Endothelial cell of umbilical vein (primary cell): Measurements from ENCODE around the gene PCDHGA1. TPM values are rescaled to one million over a fixed set of nuclear protein-coding genes. Genes with fewer than 3 reads are reported as not detected.

Source experiments
- BruUV-seq: library from RNA; stranded (reverse); fragments of 400-500 nt; replicated peaks from 2 replicates; lab custom pipeline; 2021; lab: Mats Ljungman, UMichigan
- CTCF ChIA-PET: fragments of 300-600, 350-600 bp; sonication (Branson Sonifier 250); formaldehyde crosslinking; loops from one replicate; lab custom pipeline; 2021; ENCODE audit warnings: antibody characterized with exemption, inconsistent platforms; lab: Charles Lee
- POLR2A ChIA-PET: fragments of 300-600, 350-600 bp; sonication (Branson Sonifier 250); formaldehyde crosslinking; loops from one replicate; lab custom pipeline; 2021; ENCODE audit warnings: antibody characterized with exemption, inconsistent platforms; lab: Charles Lee
- DNase-seq: peaks from one replicate; pipeline ENCODE4 v3.0.0-alpha.2; 2011; ENCODE audit warnings: low read depth, low spot score
- FAIRE-seq: peaks from 2 replicates; lab custom pipeline; 2011; peaks lifted over from hg19 to GRCh38; lab: Jason Lieb, UNC
- H2AFZ ChIP-seq: 2 replicates; pipeline ENCODE4 v1.6.0; 2012; ENCODE audit warnings: low read depth, low read length, control low read depth, inconsistent platforms
- H3K27ac ChIP-seq: 2 replicates; pipeline ENCODE4 v1.5.1; 2011; ENCODE audit warnings: low read depth, mild to moderate bottlenecking, control low read depth, low read length, moderate library complexity; ENCODE audit not compliant: insufficient read depth
- H3K27me3 ChIP-seq, 2 experiments: 2 replicates each; pipeline versions ENCODE4 v1.6.0 to v1.6.1; 2011; ENCODE audit warnings: low read length in 2 of 2, mixed read lengths in 1 of 2; ENCODE audit not compliant: control insufficient read depth in 2 of 2, insufficient read depth in 2 of 2
- H3K36me3 ChIP-seq, 2 experiments: 2 replicates in 1 of 2; 3 replicates in 1 of 2; pipeline ENCODE4 v1.5.1; 2011; ENCODE audit warnings: low read length in 2 of 2, mild to moderate bottlenecking in 1 of 2, moderate library complexity in 1 of 2; ENCODE audit not compliant: control insufficient read depth in 2 of 2, insufficient read depth in 2 of 2; ENCODE audit errors: extremely low read depth in 1 of 2
- H3K4me1 ChIP-seq: 3 replicates; pipeline ENCODE4 v1.5.1; 2011; ENCODE audit warnings: mild to moderate bottlenecking, low read length; ENCODE audit not compliant: control insufficient read depth, insufficient read depth; ENCODE audit errors: extremely low read depth
- H3K4me2 ChIP-seq: 2 replicates; pipeline ENCODE4 v1.6.1; 2011; ENCODE audit warnings: low read length, control low read depth, mixed read lengths; ENCODE audit not compliant: insufficient read depth
- H3K4me3 ChIP-seq, 3 experiments: fragments of 200-600 bp in 1 of 3; sonication (generic), shearing (Covaris generic) in 1 of 3; replicated peaks in 1 of 3; 2 replicates each; pipeline ENCODE4 v1.5.1; 2011 to 2016; ENCODE audit warnings: control low read depth in 3 of 3, low read length in 3 of 3, mild to moderate bottlenecking in 2 of 3, inconsistent platforms in 1 of 3, low read depth in 1 of 3, moderate library complexity in 1 of 3; ENCODE audit not compliant: insufficient read depth in 1 of 3
- H3K79me2 ChIP-seq: 2 replicates; pipeline ENCODE4 v1.6.0; 2012; ENCODE audit warnings: low read length, inconsistent platforms; ENCODE audit not compliant: control insufficient read depth, insufficient read depth
- H3K9ac ChIP-seq: replicated peaks from 2 replicates; pipeline ENCODE3; 2011; ENCODE audit warnings: low read length, control low read depth; ENCODE audit not compliant: insufficient read depth; ENCODE audit errors: extremely low read depth
- H3K9me1 ChIP-seq: replicated peaks from 3 replicates; pipeline ENCODE4 v1.6.0; 2011; ENCODE audit warnings: mild to moderate bottlenecking, low read length; ENCODE audit not compliant: control insufficient read depth, insufficient read depth; ENCODE audit errors: extremely low read depth
- H3K9me3 ChIP-seq: replicated peaks from 2 replicates; pipeline ENCODE4 v1.5.1; 2012; ENCODE audit warnings: low read length, inconsistent platforms; ENCODE audit not compliant: control insufficient read depth, insufficient read depth
- H4K20me1 ChIP-seq: replicated peaks from 2 replicates; pipeline ENCODE3; 2011; ENCODE audit warnings: mild to moderate bottlenecking, low read length; ENCODE audit not compliant: control insufficient read depth, insufficient read depth; ENCODE audit errors: extremely low read depth
- EZH2 ChIP-seq: IDR thresholded peaks from 2 replicates; pipeline ENCODE4 v1.6.1; 2012; ENCODE audit warnings: borderline replicate concordance, low read depth, mild to moderate bottlenecking, moderate library complexity, low read length, inconsistent platforms; ENCODE audit not compliant: severe bottlenecking
- FOS ChIP-seq: IDR thresholded peaks from 2 replicates; pipeline ENCODE4 v1.6.1; 2011; ENCODE audit warnings: mild to moderate bottlenecking, low read length, moderate library complexity, borderline replicate concordance; ENCODE audit not compliant: insufficient read depth
- GATA2 ChIP-seq: IDR thresholded peaks from 2 replicates; pipeline ENCODE4 v1.7.0; 2011; ENCODE audit warnings: low read depth, mild to moderate bottlenecking, moderate library complexity, mixed read lengths, low read length; ENCODE audit not compliant: insufficient read length, insufficient read depth
- JUN ChIP-seq: IDR thresholded peaks from 2 replicates; pipeline ENCODE4 v1.6.1; 2011; ENCODE audit warnings: borderline replicate concordance, low read depth; ENCODE audit not compliant: insufficient read length, insufficient read depth
- MAX ChIP-seq: IDR thresholded peaks from 2 replicates; pipeline ENCODE4 v1.6.1; 2011; ENCODE audit not compliant: insufficient read depth, insufficient read length
- MYC ChIP-seq: IDR thresholded peaks from one replicate; pipeline ENCODE4 v1.6.1; 2011; ENCODE audit warnings: mild to moderate bottlenecking, low read depth, low read length
- dilution Hi-C: fragments of 300-500 bp; cut with MboI; formaldehyde crosslinking; loops from one replicate; pipeline ENCODE4 v1.15.0; 2019; ENCODE audit warnings: low sequenced_read_pairs; ENCODE audit not compliant: extremely low pct_ligation_motif_present
- intact Hi-C: fragments of 100-400 bp; cut with micrococcal nuclease; formaldehyde crosslinking; loops from one replicate; pipeline ENCODE4 v1.10.0; 2022
- polyA plus RNA-seq, 4 experiments: library from polyadenylated mRNA; depleted of rRNA in 3 of 4; stranded (reverse) in 3 of 4; unstranded in 1 of 4; fragments of >200 nt; gene quantifications; 2 replicates each; pipeline versions ENCODE4 v1.2.1 to v1.2.3, GENCODE V29; 2011 to 2012; ENCODE audit warnings: missing spikeins in 1 of 4
- total RNA-seq: library from RNA; stranded (reverse); gene quantifications from 2 replicates; pipeline ENCODE4 v1.2.3, GENCODE V29; 2021
- TF ChIP-seq, protein P1 (sequence below), 2 donors: IDR thresholded peaks; 1 replicate in 1 of 2; 2 replicates in 1 of 2; pipeline ENCODE4 v1.5.1; 2011; ENCODE audit warnings: low read length in 2 of 2, mild to moderate bottlenecking in 2 of 2, moderate library complexity in 2 of 2, control low read depth in 1 of 2, inconsistent platforms in 1 of 2, low read depth in 1 of 2; ENCODE audit not compliant: insufficient read depth in 1 of 2; ENCODE audit errors: extremely low read depth in 1 of 2

The PCDHGA1 gene
- total and polyA plus RNA-seq, 2 donors (not counting 3 experiments of a cell fraction or from before 2014, with no cell fraction given) = 0.22 to 0.44 TPM

GRCh38 chr5:141475625-141476131, 145.4 kb downstream of the PCDHGA1 start, which contains the start of gene PCDHGC3:
TSS of gene PCDHGC3 (plus strand) at chr5:141475966. CDS start at chr5:141476117, 151 bp downstream.
- BruUV-seq = no TSS peak
- Histone ChIP-seq H3K9me1 (no peaks in the 10 kb centered on the region), H3K27me3 (peaks cover 0 to 5% of the 10 kb centered on the region in 2 experiments), H2AFZ (peak within 1 kb of the TSS; percentile 77), H3K27ac (no peak within 1 kb of the TSS), H3K4me2 (peak within 1 kb of the TSS; percentile 82), H3K36me3 (no peaks in the 10 kb centered on the region), H3K9ac (peak within 1 kb of the TSS; percentile 20), H3K79me2 (no peaks in the 10 kb centered on the region), H4K20me1 (no peaks in the 10 kb centered on the region), H3K4me1 (peaks cover 7% of the 10 kb centered on the region), H3K9me3 (no peaks in the 10 kb centered on the region), H3K4me3 (peak within 1 kb of the TSS; percentile 32 to 70 (median 50))
- FAIRE-seq (peak; percentile 94), DNase-seq (peak; percentile 96)
- CTCF ChIA-PET = interaction anchor here (0.6 to 3.4 kb wide), 31 partner anchors 10 to 137 kb away, joined by 3 to 66 read pairs (median 5); partner anchors contain the start of genes PCDHGA10, PCDHGA11, PCDHGA12 and PCDHGA2
- intact Hi-C loops = loop anchor here (1.0 to 2.0 kb wide), 6 partner anchors 10 to 83 kb away; partner anchors contain the start of genes PCDHGA11, PCDHGA12 and PCDHGC4
- POLR2A ChIA-PET = interaction anchor here (1.0 to 1.5 kb wide), 2 partner anchors 38 to 46 kb away, joined by 3 to 5 read pairs; no protein-coding TSS in a partner anchor
- dilution Hi-C loops = no loop called here
- TF ChIP-seq MYC (no peak), MAX (peak; percentile 40), EZH2 (no peak), GATA2 (no peak), JUN (no peak), FOS (no peak)
- TF ChIP-seq, protein P1, sequence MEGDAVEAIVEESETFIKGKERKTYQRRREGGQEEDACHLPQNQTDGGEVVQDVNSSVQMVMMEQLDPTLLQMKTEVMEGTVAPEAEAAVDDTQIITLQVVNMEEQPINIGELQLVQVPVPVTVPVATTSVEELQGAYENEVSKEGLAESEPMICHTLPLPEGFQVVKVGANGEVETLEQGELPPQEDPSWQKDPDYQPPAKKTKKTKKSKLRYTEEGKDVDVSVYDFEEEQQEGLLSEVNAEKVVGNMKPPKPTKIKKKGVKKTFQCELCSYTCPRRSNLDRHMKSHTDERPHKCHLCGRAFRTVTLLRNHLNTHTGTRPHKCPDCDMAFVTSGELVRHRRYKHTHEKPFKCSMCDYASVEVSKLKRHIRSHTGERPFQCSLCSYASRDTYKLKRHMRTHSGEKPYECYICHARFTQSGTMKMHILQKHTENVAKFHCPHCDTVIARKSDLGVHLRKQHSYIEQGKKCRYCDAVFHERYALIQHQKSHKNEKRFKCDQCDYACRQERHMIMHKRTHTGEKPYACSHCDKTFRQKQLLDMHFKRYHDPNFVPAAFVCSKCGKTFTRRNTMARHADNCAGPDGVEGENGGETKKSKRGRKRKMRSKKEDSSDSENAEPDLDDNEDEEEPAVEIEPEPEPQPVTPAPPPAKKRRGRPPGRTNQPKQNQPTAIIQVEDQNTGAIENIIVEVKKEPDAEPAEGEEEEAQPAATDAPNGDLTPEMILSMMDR (IDR thresholded peaks at IDR 0.05; ENCODE audit: extremely low read depth in 1 of 2, insufficient read depth in 1 of 2, low read depth in 1 of 2, low read length in 2 of 2) = peak in 1 of 2 donors; percentile 8
